Esophagus muscularis mucosa (tissue), 3 donors: ENCODE data around the gene ZNF687.

Experiments used
- POLR2A ChIP-seq: fragments of 450-650 bp; IDR thresholded peaks from one replicate; pipeline ENCODE4 v1.6.1; 2017; ENCODE audit warnings: antibody characterized with exemption, moderate library complexity, mild to moderate bottlenecking, low read depth
- POLR2AphosphoS5 ChIP-seq, 2 donors: sonication (generic); formaldehyde crosslinking; IDR thresholded peaks; one replicate each; pipeline ENCODE4 v1.6.1; 2017; ENCODE audit warnings: antibody characterized with exemption in 2 of 2
- TF ChIP-seq, protein P1 (sequence below), 3 experiments: fragments of 200-600 bp in 2 of 3; fragments of 450-650 bp in 1 of 3; sonication (generic) in 2 of 3; IDR thresholded peaks; one replicate each; pipeline ENCODE4 v1.5.1; 2017 to 2019; ENCODE audit warnings: antibody characterized with exemption in 3 of 3, mild to moderate bottlenecking in 2 of 3, moderate library complexity in 1 of 3

- TF ChIP-seq, protein P1, sequence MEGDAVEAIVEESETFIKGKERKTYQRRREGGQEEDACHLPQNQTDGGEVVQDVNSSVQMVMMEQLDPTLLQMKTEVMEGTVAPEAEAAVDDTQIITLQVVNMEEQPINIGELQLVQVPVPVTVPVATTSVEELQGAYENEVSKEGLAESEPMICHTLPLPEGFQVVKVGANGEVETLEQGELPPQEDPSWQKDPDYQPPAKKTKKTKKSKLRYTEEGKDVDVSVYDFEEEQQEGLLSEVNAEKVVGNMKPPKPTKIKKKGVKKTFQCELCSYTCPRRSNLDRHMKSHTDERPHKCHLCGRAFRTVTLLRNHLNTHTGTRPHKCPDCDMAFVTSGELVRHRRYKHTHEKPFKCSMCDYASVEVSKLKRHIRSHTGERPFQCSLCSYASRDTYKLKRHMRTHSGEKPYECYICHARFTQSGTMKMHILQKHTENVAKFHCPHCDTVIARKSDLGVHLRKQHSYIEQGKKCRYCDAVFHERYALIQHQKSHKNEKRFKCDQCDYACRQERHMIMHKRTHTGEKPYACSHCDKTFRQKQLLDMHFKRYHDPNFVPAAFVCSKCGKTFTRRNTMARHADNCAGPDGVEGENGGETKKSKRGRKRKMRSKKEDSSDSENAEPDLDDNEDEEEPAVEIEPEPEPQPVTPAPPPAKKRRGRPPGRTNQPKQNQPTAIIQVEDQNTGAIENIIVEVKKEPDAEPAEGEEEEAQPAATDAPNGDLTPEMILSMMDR (IDR thresholded peaks at IDR 0.05) = no peak
- no peak for TF ChIP-seq POLR2A
- TF ChIP-seq POLR2AphosphoS5 (IDR thresholded peaks at IDR 0.05) = no peak
Measured at GRCh38 chr1:151273924-151274466, 8.1 kb upstream of the ZNF687 start.
